HG03439 (cell line): ENCODE measurements around the gene TMEM126B.
"Not testable (repeated sequence)": the region's sequence is repeated elsewhere in the genome, so short reads cannot be mapped to it uniquely, and the experiment has no call there.

Experiments used
- ATAC-seq: cut with Tn5 transposase; IDR thresholded peaks from one replicate; pipeline ENCODE4 v1.9.1; 2021; ENCODE audit warnings: mild to moderate bottlenecking, moderate library complexity; ENCODE audit not compliant: unreplicated experiment

The TMEM126B gene

DNA sequence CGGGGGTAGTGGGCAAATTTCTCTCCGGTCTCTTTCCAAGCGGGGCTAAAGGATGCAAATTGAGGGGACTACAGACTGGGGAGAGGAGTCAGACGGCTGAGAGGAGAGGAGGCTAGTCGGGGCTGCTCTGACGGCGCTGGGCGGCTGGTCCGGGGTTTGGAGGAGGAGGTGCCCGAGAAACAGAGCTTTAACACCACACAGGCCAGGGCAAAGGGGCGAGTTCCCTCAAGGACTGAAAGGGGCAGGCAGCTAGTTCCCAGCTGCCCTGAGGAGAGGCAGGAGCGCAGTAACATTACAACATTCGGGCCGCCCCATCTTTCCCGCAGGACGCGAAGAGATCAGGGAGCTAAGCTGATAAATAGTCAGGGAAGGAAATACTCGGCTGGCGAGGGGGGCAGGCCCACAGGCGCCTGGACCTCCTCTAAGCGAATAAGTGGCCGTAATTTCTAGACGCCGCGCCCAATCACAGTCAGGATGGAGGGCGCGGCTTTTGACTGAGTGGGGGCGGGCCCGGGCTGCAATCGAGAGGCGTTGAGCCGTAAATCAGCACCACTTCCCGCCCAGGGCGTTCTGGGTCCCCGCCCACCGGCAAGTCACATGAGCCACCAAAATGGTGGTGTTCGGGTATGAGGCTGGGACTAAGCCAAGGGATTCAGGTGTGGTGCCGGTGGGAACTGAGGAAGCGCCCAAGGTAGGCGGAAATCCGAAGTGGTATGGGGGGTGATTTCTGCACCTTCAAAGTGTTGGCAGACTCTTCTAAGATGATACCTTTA, at the start of gene TMEM126B:
Gene TMEM126B (plus strand): TSS at position 596 of the 773 bp plus-strand sequence. CDS start 15 bp downstream, at position 611.
- peak; percentile 100 for ATAC-seq

GRCh38 chr11:85582111-85582510, 46.3 kb upstream of the TMEM126B start:
- ATAC-seq = no peak

DNA sequence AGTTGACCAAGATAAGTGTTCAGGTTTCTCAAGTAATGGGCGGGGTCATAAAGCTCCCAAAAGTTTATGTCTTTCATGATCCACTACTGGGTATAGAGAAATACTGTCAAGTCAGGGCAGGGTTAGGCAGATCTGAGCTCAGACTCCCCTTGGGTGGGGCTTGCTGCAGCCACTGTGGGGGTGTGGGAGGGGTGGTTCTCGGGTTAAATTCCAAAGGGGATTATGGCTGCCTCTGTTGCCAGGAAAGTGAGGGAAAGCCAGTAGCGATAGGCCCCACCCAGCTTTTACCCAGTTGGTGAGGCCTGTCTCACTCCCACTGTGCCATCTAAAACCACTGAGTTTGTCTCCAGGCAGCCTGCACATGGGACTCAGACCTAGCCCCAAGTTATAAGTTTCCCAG, 39.0 kb upstream of the TMEM126B start:
- no peak for ATAC-seq

DNA sequence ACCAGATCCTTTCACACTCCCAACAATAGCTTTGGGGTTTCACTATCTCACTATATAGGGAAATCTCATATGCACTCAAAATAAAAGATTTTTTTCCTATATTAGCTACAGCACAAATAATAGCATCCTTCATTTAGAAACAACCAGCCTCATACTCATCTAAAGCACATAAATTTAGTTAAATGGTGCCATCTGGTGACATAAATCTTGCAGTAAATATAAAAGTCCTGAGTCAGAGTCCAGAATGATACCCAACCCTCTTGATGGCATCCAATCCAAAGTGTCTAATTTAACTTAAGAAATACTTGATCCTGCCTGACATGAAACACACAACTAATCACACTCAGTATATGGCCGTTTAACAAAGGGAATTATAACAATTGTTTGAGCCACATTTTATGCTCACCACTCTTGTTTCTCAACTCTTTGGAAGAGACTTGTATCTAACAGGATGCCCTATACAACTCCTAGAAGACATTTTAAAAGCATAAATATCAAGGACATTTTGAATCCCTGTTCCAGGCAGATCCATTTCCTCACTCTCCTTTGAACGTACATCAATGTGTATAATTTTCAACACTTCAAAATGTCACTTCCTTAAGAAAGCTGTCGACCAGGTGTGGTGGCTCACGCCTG, 37.4 kb upstream of the TMEM126B start:
- ATAC-seq = no peak

- no peak for ATAC-seq
Measured at GRCh38 chr11:85595285-85595884, 33.0 kb upstream of the TMEM126B start.

DNA sequence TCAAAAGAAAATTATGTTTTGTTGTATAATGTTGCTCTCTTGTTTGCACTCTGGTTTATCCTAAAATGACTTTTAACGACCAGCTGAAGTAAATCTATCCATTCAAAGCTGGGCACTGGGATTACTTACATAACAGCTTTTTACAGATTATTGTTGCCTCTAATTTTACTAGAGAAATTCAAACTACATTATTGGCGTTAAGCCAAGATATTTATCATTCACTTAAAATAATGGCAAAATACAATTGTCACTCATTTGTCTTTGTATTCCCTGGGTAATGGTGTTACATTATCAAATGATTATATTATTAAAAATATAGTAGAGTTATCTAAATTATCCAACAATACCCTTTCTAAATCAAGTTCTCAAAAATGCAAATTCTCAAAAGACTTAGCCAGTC, 31.5 kb upstream of the TMEM126B start:
- ATAC-seq = no peak

- no peak for ATAC-seq
Measured at GRCh38 chr11:85599083-85599482, 29.3 kb upstream of the TMEM126B start.

DNA sequence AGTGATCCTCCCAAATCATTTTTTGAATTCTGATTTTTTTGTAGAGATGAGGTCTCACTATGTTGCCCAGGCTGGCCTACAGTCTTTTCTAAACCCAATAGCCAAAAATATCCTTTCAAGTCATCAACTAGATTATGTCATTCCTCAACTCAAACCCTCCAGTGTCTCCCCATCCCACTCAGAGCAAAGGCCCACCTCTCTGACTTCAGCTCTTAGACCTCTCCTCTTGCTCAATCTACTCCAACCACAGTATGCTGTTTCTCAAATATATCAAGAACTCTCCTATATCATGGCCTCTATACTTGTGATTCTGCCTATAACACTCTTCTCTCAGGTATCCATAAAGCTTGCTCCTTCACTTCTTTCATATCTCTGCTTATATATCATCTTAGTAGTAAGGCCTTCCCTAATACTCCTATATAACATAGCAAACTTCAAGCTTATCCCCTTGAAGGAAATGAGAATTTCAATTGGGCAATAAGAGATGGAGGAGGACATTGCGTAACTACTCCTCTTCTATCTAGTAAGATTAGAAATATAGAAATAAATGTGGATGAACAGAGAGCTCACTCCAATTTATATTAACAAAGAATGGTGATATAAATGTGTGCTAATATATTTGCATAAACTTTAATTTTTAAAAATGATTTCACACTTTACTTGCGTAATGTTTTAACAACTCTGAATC, 25.7 kb upstream of the TMEM126B start:
- ATAC-seq = no peak

DNA sequence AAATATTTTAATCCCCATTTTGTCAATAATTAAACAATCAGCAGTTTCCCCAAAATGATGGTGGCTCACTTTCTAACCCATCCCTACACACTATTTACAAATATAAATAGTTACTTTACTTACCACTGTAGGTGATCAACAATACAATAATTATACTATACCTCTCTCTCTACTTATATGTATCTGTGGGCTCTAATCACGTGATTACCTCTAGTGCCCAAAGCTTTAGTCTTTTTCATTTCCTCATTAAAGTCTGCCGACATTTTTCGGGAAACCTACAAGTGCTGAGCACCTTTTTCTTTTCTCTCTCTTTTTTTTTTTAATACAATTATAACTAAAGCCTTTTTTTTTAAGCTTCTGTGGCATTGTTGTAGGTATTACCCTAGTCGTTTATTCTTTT, 25.2 kb upstream of the TMEM126B start:
- ATAC-seq = no peak

- ATAC-seq = not testable (repeated sequence)
Measured at GRCh38 chr11:85606237-85606636, 22.2 kb upstream of the TMEM126B start.

- ATAC-seq = not testable (repeated sequence)
Measured at GRCh38 chr11:85608621-85609020, 19.8 kb upstream of the TMEM126B start.

GRCh38 chr11:85609286-85609685, 19.1 kb upstream of the TMEM126B start:
- not testable (repeated sequence) for ATAC-seq

- not testable (repeated sequence) for ATAC-seq
Measured at GRCh38 chr11:85611643-85612042, 16.8 kb upstream of the TMEM126B start.

DNA sequence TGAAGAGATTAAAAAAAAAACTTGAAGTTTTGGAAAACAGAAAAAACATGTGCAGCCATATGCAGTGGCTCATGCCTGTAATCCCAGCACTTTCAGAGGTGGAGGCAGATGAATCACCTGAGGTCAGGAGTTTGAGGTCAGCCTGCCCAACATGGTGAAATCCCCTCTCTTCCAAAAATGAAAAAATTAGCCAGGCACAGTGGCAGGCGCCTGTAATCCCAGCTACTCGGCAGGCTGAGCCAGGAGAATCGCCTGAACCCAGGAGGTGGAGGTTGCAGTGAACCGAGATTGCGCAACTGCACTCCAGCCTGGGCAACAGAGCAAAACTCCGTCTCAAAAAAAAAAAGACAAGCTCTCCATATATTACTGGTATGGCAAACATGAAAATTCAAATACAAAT, 8.9 kb upstream of the TMEM126B start:
- ATAC-seq = no peak

- ATAC-seq = no peak
Measured at GRCh38 chr11:85620256-85620655, 8.1 kb upstream of the TMEM126B start.

DNA sequence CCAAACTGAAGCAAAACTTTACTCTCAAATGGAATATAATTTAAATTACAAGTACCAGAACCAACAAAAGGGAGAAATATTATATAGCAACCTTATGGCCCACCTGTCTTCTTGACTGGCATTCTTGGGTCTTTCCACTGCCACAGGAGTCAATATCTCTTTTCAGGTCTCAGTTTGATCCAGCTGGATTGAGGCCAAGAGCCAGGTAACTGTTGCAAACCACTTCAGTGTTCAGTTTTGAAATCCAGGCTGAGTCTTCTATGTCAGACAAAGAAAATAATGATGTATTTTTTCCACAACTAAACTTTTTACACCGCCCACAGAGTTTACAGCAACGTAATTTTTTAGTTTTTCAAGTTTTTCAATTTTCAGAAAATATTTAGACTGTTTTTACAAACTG, 1.9 kb upstream of the TMEM126B start:
- no peak for ATAC-seq

GRCh38 chr11:85627332-85627997, 928 bp upstream of the TMEM126B start, which contains the start of gene DLG2:
DLG2 (minus strand) TSS chr11:85627344.
- ATAC-seq = no peak

DNA sequence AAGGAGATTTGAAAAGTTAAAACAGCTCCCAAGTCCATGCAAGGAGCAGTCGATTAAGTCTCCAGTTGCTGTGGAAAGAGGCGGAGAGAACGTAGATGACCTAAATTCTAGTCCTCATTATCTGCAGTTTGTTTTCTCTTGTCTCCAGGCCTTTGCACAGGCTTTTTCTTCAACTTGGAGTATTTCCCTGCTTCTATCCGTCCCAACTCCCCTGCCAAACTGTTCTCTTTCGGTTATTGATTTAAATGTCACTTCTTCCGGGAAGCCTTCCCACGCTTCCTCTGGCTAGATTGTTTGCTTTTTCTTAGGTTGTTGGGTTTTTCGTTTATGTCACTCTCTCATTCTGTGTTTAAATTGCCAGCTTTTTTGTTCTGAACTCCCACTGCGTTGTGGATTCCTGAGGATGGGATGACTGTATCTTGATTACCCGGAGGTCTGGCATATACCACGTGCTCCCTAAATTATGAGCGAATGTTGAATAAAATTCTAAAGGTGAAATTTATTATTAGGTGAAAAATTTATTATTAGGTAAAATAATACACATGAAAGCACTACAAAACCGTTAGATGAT, 463 bp downstream of the TMEM126B start:
- ATAC-seq = peak; percentile 9

- no peak for ATAC-seq
Measured at GRCh38 chr11:85634747-85635146, 6.4 kb downstream of the TMEM126B start.

DNA sequence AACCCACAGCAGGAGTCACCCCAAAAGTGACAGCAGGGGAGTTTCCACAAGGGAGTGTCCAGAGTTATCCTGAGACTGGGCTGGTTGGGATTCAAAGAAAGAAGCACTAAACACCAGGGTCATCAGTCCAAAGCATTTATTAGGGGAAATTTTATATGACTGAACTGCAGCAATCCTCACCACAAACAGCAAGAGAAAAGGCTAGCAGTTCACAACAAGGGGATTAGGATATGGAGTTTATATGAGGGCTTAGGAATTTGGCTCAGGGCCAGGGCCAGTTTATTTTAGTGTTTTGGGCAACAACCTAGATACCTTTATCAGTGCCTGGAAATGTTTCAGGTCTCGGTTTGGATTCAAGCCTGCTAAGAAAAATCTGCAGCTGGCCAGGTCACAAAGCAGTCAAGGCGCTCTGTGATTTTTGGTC, 14.8 kb downstream of the TMEM126B start:
- no peak for ATAC-seq
